IMR-90 (cell line): ENCODE measurements around the gene MBOAT2. TPM values are rescaled to one million over a fixed set of nuclear protein-coding genes. Genes with fewer than 3 reads are reported as not detected.

Experiments
- ATAC-seq: fragments of 200-7000 bp; cut with Tn5 transposase; 2 replicates; pipeline ENCODE4 v1.9.1; 2020; ENCODE audit warnings: low read depth, mild to moderate bottlenecking, moderate library complexity
- BruUV-seq: library from RNA; stranded (reverse); fragments of 400-500 nt; replicated peaks from 2 replicates; lab custom pipeline; 2021; lab: Mats Ljungman, UMichigan
- CTCF ChIA-PET: fragments of 300-600 bp; formaldehyde crosslinking; extraction: SDS; loops from one replicate; lab custom pipeline; 2021; ENCODE audit warnings: antibody characterized with exemption; lab: Yijun Ruan, JAX
- POLR2A ChIA-PET: fragments of 300-600 bp; sonication (Branson Sonifier 250); formaldehyde crosslinking; loops from one replicate; lab custom pipeline; 2022; ENCODE audit warnings: antibody characterized with exemption; ENCODE audit not compliant: unreplicated experiment; lab: Charles Lee
- DNase-seq: peaks from one replicate; pipeline ENCODE4 v3.0.0; 2013
- H2AFZ ChIP-seq: replicated peaks from 2 replicates; pipeline ENCODE3; 2013; ENCODE audit warnings: low read length, mild to moderate bottlenecking; ENCODE audit not compliant: poor library complexity
- H2AK5ac ChIP-seq: 2 replicates; pipeline ENCODE4 v1.6.1; 2013; ENCODE audit warnings: low read depth, low read length, inconsistent platforms
- H2AK9ac ChIP-seq: replicated peaks from 2 replicates; pipeline ENCODE3; 2013; ENCODE audit warnings: mild to moderate bottlenecking, low read depth, low read length, moderate library complexity; ENCODE audit not compliant: poor library complexity
- H2BK120ac ChIP-seq: 2 replicates; pipeline ENCODE4 v1.6.1; 2013; ENCODE audit warnings: low read depth, low read length, inconsistent platforms
- H2BK15ac ChIP-seq: 3 replicates; pipeline ENCODE4 v1.6.1; 2013; ENCODE audit warnings: low read depth, low read length, inconsistent platforms
- H2BK20ac ChIP-seq: 2 replicates; pipeline ENCODE4 v1.6.1; 2013; ENCODE audit warnings: low read depth, mild to moderate bottlenecking, inconsistent platforms, low read length, moderate library complexity
- H2BK5ac ChIP-seq: 2 replicates; pipeline ENCODE4 v1.6.1; 2013; ENCODE audit warnings: mild to moderate bottlenecking, low read depth, low read length, inconsistent platforms; ENCODE audit not compliant: poor library complexity, severe bottlenecking
- H3K14ac ChIP-seq: replicated peaks from 2 replicates; pipeline ENCODE4 v1.6.1; 2013; ENCODE audit warnings: low read depth, low read length, inconsistent platforms
- H3K18ac ChIP-seq: 2 replicates; pipeline ENCODE4 v1.6.1; 2013; ENCODE audit warnings: low read depth, low read length, control low read depth
- H3K23ac ChIP-seq: 2 replicates; pipeline ENCODE4 v1.6.1; 2013; ENCODE audit warnings: low read depth, low read length, inconsistent platforms
- H3K27ac ChIP-seq: 2 replicates; pipeline ENCODE4 v1.5.1; 2013; ENCODE audit warnings: mild to moderate bottlenecking, control low read depth, low read length; ENCODE audit not compliant: insufficient read depth
- H3K27me3 ChIP-seq: 2 replicates; pipeline ENCODE4 v1.6.1; 2013; ENCODE audit warnings: low read length; ENCODE audit not compliant: control insufficient read depth, insufficient read depth
- H3K36me3 ChIP-seq: 2 replicates; pipeline ENCODE4 v1.6.1; 2013; ENCODE audit warnings: low read length, mixed read lengths; ENCODE audit not compliant: control insufficient read depth, insufficient read depth
- H3K4ac ChIP-seq: 2 replicates; pipeline ENCODE4 v1.6.1; 2013; ENCODE audit warnings: low read depth, low read length, inconsistent platforms
- H3K4me1 ChIP-seq: 2 replicates; pipeline ENCODE4 v1.6.1; 2013; ENCODE audit warnings: low read length, mixed read lengths; ENCODE audit not compliant: control insufficient read depth, insufficient read depth
- H3K4me2 ChIP-seq: 2 replicates; pipeline ENCODE4 v1.6.1; 2013; ENCODE audit warnings: low read depth, mild to moderate bottlenecking, control low read depth, low read length, moderate library complexity
- H3K4me3 ChIP-seq: 2 replicates; pipeline ENCODE4 v1.5.1; 2013; ENCODE audit warnings: low read depth, mild to moderate bottlenecking, control low read depth, low read length, moderate library complexity; ENCODE audit not compliant: insufficient read depth
- H3K56ac ChIP-seq: 2 replicates; pipeline ENCODE4 v1.6.1; 2013; ENCODE audit warnings: low read length, inconsistent platforms; ENCODE audit not compliant: insufficient read depth; ENCODE audit errors: extremely low read depth
- H3K79me1 ChIP-seq, 2 experiments: 2 replicates each; pipeline ENCODE4 v1.6.1; 2013; ENCODE audit warnings: low read length in 2 of 2, inconsistent platforms in 1 of 2, low read depth in 1 of 2
- H3K9ac ChIP-seq: 2 replicates; pipeline ENCODE4 v1.6.1; 2013; ENCODE audit warnings: low read depth, low read length, control low read depth
- H3K9me1 ChIP-seq: 2 replicates; pipeline ENCODE4 v1.6.1; 2013; ENCODE audit warnings: low read length, inconsistent platforms; ENCODE audit not compliant: insufficient read depth
- H3K9me3 ChIP-seq: 2 replicates; pipeline ENCODE4 v1.6.1; 2013; ENCODE audit warnings: low read length; ENCODE audit not compliant: control insufficient read depth, insufficient read depth
- H4K20me1 ChIP-seq: 2 replicates; pipeline ENCODE4 v1.6.1; 2013; ENCODE audit warnings: low read length, inconsistent platforms; ENCODE audit not compliant: insufficient read depth
- H4K5ac ChIP-seq: 2 replicates; pipeline ENCODE4 v1.6.1; 2013; ENCODE audit warnings: mild to moderate bottlenecking, low read depth, low read length, control low read depth
- H4K8ac ChIP-seq, 2 experiments: 2 replicates each; pipeline ENCODE4 v1.6.1; 2013; ENCODE audit warnings: low read depth in 2 of 2, low read length in 2 of 2, control low read depth in 1 of 2, inconsistent platforms in 1 of 2
- H4K91ac ChIP-seq: 2 replicates; pipeline ENCODE4 v1.6.1; 2013; ENCODE audit warnings: low read depth, low read length, inconsistent platforms; ENCODE audit not compliant: insufficient read depth
- BHLHE40 ChIP-seq: fragments of 150-350 bp; IDR thresholded peaks from 2 replicates; pipeline ENCODE4 v1.6.1; 2016; ENCODE audit warnings: mild to moderate bottlenecking, low read depth, low read length
- CHD1 ChIP-seq: IDR thresholded peaks from 2 replicates; pipeline ENCODE4 v1.6.1; 2012; ENCODE audit warnings: low read depth, low read length, improper control_type of control experiment
- FOS ChIP-seq: fragments of 150-350 bp; IDR thresholded peaks from 2 replicates; pipeline ENCODE4 v1.6.1; 2016; ENCODE audit warnings: low read depth, low read length
- MAFK ChIP-seq: IDR thresholded peaks from 2 replicates; pipeline ENCODE4 v1.6.1; 2012; ENCODE audit warnings: low read depth, low read length, improper control_type of control experiment
- MAZ ChIP-seq: IDR thresholded peaks from 2 replicates; pipeline ENCODE4 v1.6.1; 2012; ENCODE audit warnings: low read depth, mild to moderate bottlenecking, low read length, improper control_type of control experiment, moderate library complexity, borderline replicate concordance
- MXI1 ChIP-seq: IDR thresholded peaks from 2 replicates; pipeline ENCODE4 v1.6.1; 2012; ENCODE audit warnings: low read depth, mild to moderate bottlenecking, low read length, moderate library complexity, borderline replicate concordance
- RFX5 ChIP-seq: IDR thresholded peaks from 2 replicates; pipeline ENCODE4 v1.8.0; 2012; ENCODE audit warnings: low read depth, mild to moderate bottlenecking, low read length, moderate library complexity
- SMC3 ChIP-seq: fragments of 150-350 bp; IDR thresholded peaks from 2 replicates; pipeline ENCODE4 v1.6.1; 2016; ENCODE audit warnings: low read depth, mild to moderate bottlenecking, antibody characterized with exemption, low read length, moderate library complexity
- WGBS, 2 experiments: methylation state at CpG; one replicate each; pipeline versions ENCODE4 v1.1.5 to v1.1.7; 2013; ENCODE audit warnings: missing lambda C conversion rate in 2 of 2; ENCODE audit not compliant: insufficient read length in 1 of 2; ENCODE audit errors: extremely low coverage in 2 of 2; 5-methylcytosine and 5-hydroxymethylcytosine counted together
- dilution Hi-C: fragments of 300-500 bp; cut with HindIII; formaldehyde crosslinking; loops from one replicate; pipeline ENCODE4 v1.14.3; 2018; ENCODE audit warnings: low sequenced_read_pairs; ENCODE audit not compliant: unreplicated experiment
- in situ Hi-C: fragments of 300-500 bp; cut with MboI; formaldehyde crosslinking; loops from 3 replicates; pipeline ENCODE4 v1.14.3; 2019; ENCODE audit warnings: low sequenced_read_pairs, inconsistent platforms, mixed read lengths
- intact Hi-C: fragments of 100-400 bp; cut with micrococcal nuclease; formaldehyde crosslinking; loops from 2 replicates; pipeline ENCODE4 v1.10.0; 2022
- polyA plus RNA-seq, 3 experiments: library from polyadenylated mRNA; depleted of rRNA; stranded (reverse); fragments of >200 nt; gene quantifications; 2 replicates each; pipeline ENCODE4 v1.2.3, GENCODE V29; 2012; ENCODE audit warnings: low replicate concordance in 1 of 3
- total RNA-seq: library from RNA; depleted of rRNA; stranded (reverse); fragments of >200 nt; gene quantifications from 2 replicates; pipeline ENCODE4 v1.2.3, GENCODE V29; 2012
- TF ChIP-seq, protein P1 (sequence below): fragments of 150-350 bp; IDR thresholded peaks from 2 replicates; pipeline ENCODE4 v1.6.1; 2017; ENCODE audit warnings: mild to moderate bottlenecking, antibody characterized with exemption, low read length, low read depth
- TF ChIP-seq, protein P2 (sequence below): fragments of 150-350 bp; IDR thresholded peaks from 2 replicates; pipeline ENCODE4 v1.6.1; 2016; ENCODE audit warnings: low read depth, mild to moderate bottlenecking, low read length, moderate library complexity, borderline replicate concordance
- TF ChIP-seq, protein P3 (sequence below): conservative IDR thresholded peaks from 2 replicates; pipeline ENCODE4 v1.5.1; 2012; ENCODE audit warnings: mild to moderate bottlenecking, low read depth, low read length, improper control_type of control experiment

MBOAT2 gene
- total and polyA plus RNA-seq, 2 of the 4 experiments (the other 2 are of a cell fraction), result 33.9 to 102 TPM

DNA sequence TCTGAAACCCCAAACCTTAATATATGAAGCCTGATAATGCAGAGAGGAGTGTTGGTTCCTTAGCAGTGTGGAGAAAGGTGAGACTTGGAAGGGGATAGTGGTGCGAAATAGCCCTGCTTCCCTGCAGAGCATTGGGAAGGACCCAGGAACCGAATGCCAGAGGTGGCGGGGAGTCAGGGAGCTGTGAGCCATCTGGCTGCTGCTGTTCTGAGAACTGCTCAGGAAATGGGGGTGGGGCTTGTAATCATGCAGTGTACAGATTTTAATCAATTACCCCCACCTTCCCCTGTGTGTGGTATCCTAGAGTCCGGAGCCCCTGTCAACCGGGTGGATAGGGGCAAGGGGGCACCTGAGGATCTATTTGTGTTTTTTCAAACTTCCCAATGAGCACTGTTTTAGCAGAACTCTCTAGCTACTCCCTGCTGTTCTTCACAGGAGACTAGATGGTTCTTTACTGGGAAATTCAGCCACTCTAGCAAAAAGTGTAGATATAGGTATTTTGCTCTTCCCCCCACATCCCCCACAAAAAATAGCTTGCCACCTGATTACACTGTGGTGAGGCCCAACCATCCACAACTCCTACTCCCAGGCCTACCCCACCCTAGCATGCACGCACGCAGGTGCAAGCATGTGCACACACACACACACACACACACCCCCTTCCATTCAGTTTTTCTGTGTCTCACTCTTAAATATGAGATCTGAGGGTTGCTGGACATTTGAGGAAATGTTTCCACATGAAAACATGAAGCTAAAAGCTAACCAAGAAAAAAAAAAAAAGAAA is 30.1 kb upstream of the MBOAT2 start:
- TF ChIP-seq CHD1 (no peak), MAZ (no peak), SMC3 (no peak), MAFK (no peak), MXI1 (no peak), BHLHE40 (no peak), RFX5 (no peak), FOS (no peak)
- TF ChIP-seq, protein P1, sequence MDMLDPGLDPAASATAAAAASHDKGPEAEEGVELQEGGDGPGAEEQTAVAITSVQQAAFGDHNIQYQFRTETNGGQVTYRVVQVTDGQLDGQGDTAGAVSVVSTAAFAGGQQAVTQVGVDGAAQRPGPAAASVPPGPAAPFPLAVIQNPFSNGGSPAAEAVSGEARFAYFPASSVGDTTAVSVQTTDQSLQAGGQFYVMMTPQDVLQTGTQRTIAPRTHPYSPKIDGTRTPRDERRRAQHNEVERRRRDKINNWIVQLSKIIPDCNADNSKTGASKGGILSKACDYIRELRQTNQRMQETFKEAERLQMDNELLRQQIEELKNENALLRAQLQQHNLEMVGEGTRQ, result no peak
- TF ChIP-seq, protein P2, sequence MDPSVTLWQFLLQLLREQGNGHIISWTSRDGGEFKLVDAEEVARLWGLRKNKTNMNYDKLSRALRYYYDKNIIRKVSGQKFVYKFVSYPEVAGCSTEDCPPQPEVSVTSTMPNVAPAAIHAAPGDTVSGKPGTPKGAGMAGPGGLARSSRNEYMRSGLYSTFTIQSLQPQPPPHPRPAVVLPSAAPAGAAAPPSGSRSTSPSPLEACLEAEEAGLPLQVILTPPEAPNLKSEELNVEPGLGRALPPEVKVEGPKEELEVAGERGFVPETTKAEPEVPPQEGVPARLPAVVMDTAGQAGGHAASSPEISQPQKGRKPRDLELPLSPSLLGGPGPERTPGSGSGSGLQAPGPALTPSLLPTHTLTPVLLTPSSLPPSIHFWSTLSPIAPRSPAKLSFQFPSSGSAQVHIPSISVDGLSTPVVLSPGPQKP, result no peak
- TF ChIP-seq, protein P3, sequence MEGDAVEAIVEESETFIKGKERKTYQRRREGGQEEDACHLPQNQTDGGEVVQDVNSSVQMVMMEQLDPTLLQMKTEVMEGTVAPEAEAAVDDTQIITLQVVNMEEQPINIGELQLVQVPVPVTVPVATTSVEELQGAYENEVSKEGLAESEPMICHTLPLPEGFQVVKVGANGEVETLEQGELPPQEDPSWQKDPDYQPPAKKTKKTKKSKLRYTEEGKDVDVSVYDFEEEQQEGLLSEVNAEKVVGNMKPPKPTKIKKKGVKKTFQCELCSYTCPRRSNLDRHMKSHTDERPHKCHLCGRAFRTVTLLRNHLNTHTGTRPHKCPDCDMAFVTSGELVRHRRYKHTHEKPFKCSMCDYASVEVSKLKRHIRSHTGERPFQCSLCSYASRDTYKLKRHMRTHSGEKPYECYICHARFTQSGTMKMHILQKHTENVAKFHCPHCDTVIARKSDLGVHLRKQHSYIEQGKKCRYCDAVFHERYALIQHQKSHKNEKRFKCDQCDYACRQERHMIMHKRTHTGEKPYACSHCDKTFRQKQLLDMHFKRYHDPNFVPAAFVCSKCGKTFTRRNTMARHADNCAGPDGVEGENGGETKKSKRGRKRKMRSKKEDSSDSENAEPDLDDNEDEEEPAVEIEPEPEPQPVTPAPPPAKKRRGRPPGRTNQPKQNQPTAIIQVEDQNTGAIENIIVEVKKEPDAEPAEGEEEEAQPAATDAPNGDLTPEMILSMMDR, result no peak
- Histone ChIP-seq H3K4ac (no peak overlapping the region), H3K4me3 (no peak overlapping the region), H2BK15ac (no peak overlapping the region; the same call in 2 of the 3 replicates), H2AFZ (no peak overlapping the region), H3K36me3 (no peaks in the 10 kb centered on the region), H2BK5ac (no peak overlapping the region), H3K18ac (peak overlapping the region; percentile 57; the same call in 1 of the 2 replicates), H3K9me1 (no peaks in the 10 kb centered on the region; the same call in 1 of the 2 replicates), H2AK5ac (no peak overlapping the region), H3K27me3 (no peaks in the 10 kb centered on the region), H3K27ac (no peak overlapping the region), H3K56ac (no peak overlapping the region; the same call in 1 of the 2 replicates), H4K91ac (no peak overlapping the region), H4K8ac (no peak overlapping the region), H2BK120ac (0 out of 2 replicates have a peak overlapping the region, but pooled peaks have one; percentile 16), H2AK9ac (no peak overlapping the region), H4K5ac (no peak overlapping the region), H3K23ac (no peak overlapping the region), H3K4me2 (no peak overlapping the region), H3K14ac (0 out of 2 replicates have a peak overlapping the region, but pooled peaks have one; percentile 67), H3K9me3 (no peaks in the 10 kb centered on the region), H3K4me1 (peaks cover 10% of the 10 kb centered on the region), H4K20me1 (no peaks in the 10 kb centered on the region), H3K79me1 (no peaks in the 10 kb centered on the region), H2BK20ac (no peak overlapping the region), H3K9ac (no peak overlapping the region)
- BruUV-seq, result no TSS peak
- intact Hi-C loops (no loop called here), in situ Hi-C loops (no loop called here), dilution Hi-C loops (no loop called here)
- DNase-seq (no peak), ATAC-seq (peak; percentile 42; the same call in 1 of the 2 replicates)
- ChIA-PET CTCF (no interaction called here), POLR2A (no interaction called here)
- WGBS, 2 experiments, result no CpG with 5 or more reads among the region's 7 CpGs
